Purkinje cell (primary cell): ENCODE results near the gene ZNF232. TPM values are rescaled to one million over a fixed set of nuclear protein-coding genes. Genes with fewer than 3 reads are reported as not detected.

Source experiments
- polyA plus RNA-seq: library from polyadenylated mRNA; unstranded; fragments of >200 nt; fragmentation: Nextera tagmentation; gene quantifications from 2 replicates; pipeline ENCODE4 v1.2.1, GENCODE V29; 2014

Gene ZNF232
- 1.7 TPM in 1 of 2 replicates, not detected in the other for polyA plus RNA-seq

GRCh38 chr17:5111402-5112204, at the start of gene ZNF232:
TSS of gene ZNF232 (minus strand) at chr17:5111878. CDS start at chr17:5111822, 56 bp downstream.

DNA sequence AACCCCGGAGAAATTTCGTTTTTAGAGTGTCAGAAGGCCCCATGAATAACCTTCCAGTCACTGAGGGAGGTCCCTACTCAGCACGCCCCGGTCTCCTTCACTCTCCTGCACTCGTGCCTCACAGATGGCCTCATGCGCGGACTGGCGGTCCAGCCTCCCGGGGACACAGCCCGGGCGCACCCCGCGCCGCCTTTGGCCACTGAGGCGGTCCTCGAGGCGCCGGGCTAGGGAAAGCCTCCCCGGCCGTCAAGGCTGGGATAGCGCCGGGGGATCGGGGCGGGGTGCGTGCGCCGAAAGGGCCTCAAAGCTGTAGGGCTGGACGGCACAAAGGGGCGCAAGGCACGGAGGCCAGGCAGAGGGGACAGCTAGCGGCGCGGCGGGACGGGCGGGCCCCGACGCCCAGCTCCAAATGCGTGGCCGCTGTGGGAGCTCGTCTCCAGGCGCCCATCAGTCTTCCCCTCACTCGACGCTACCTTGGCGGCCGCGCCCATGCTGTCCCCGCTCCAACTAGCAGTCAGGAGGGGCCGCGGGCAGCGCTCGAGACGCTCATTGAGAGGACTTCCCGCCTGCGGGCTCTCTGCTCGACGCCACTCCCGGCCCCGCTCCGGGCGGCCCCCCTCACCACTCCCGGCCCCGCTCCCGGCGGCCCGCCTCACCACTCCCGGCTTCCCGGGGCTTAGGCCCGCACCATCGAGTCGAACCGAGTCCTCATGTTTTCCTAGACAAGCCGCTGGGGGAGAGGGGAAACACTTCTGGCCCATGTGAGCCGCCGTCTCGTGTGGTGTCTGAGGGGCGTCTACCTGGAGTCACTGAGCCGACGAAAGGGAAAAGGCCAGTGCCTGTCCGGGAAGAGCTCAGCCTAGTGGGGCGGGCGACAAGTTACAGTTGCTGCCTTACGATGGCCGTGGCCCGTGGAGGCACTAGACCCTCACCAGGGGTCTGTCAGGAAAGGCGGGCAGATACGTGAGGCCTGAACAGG, 4.3 kb upstream of the ZNF232 start, which contains the start of gene USP6:
Gene USP6 (plus strand): TSS at position 360 of the 979 bp plus-strand sequence. CDS start 14,336 bp downstream, outside the sequence.

DNA sequence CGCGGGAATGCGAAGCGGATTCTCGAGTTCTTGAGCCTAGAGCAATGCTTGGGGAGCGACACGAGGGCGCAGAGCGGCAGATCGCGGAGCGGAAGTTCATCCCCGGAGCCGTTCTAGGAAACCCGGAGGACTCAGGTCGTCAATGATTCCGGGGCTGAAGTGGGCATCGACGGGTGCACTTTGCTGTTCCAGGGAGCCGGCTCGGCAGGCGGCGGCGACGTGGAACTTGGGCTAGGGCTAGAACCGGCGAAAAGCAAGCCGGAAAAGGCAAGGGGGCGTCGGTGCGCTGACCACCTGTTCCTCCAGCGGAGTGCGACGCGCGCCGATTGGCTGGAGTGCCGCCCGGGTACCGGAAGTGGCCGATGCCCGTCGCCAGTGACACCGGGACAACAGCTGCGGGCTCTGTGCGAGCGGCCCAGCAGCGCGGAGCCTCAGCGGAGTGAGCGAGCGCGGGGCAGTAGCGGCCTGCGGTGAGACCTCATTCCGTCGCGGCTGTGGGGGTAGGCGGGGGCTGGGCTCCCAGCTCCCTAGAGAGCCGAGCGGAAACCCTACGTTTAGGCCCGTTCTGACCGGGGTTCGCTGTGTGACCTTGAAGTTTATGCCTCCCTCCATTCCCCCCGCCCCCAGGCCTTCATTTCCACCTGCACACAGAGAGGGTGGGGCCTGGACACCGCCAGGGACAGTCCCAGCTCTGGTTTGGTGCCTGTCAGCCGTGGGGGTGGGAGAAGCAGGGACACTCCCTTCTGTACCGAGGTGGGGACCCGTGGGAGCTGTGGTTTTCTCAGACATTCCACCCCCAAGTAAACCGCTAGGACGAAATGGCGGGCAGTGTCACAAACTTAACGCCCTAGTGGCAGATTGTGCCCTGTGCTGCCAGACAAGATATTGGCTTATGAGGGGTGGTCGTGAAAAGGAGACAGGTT, 33.3 kb downstream of the ZNF232 start, which contains the start of gene ZFP3:
Gene ZFP3 (plus strand): TSS at position 362 of the 923 bp plus-strand sequence. CDS start 13,038 bp downstream, outside the sequence.

Other genes starting within 250 kb of the ZNF232 start
- gene C17orf107, start 212.3 kb downstream of the ZNF232 start, polyA plus RNA-seq: 0.75 TPM in 1 of 2 replicates, not detected in the other
- gene CHRNE, start 208.8 kb downstream of the ZNF232 start, polyA plus RNA-seq: not detected in 2 replicates
- gene GP1BA, start 179.6 kb downstream of the ZNF232 start, polyA plus RNA-seq: 0.31 and 0.38 TPM in 2 replicates
- 27.6 and 40.9 TPM in 2 replicates for gene SLC25A11, start 171.8 kb downstream of the ZNF232 start, polyA plus RNA-seq
- gene RNF167, start 171.6 kb downstream of the ZNF232 start, polyA plus RNA-seq: 37.3 and 38.4 TPM in 2 replicates
- gene PFN1, start 163.3 kb downstream of the ZNF232 start, polyA plus RNA-seq: 35.7 and 55.5 TPM in 2 replicates
- 2.1 and 2.4 TPM in 2 replicates for gene ENO3, start 160.8 kb downstream of the ZNF232 start, polyA plus RNA-seq
- gene SPAG7, start 144.1 kb downstream of the ZNF232 start, polyA plus RNA-seq: 44.8 and 73.7 TPM in 2 replicates
- gene CAMTA2, start 124.2 kb downstream of the ZNF232 start, polyA plus RNA-seq: 1.0 and 8.4 TPM in 2 replicates
- 2.1 and 2.5 TPM in 2 replicates for gene INCA1, start 114.4 kb downstream of the ZNF232 start, polyA plus RNA-seq
- gene KIF1C, start 113.9 kb downstream of the ZNF232 start, polyA plus RNA-seq: 0.38 TPM in 1 of 2 replicates, not detected in the other
- gene SLC52A1, start 76.5 kb downstream of the ZNF232 start, polyA plus RNA-seq: not detected in 2 replicates
- gene ZFP3, start 33.4 kb downstream of the ZNF232 start, polyA plus RNA-seq: 2.5 and 3.4 TPM in 2 replicates
- gene USP6, start 4.2 kb upstream of the ZNF232 start, polyA plus RNA-seq: 1.7 and 2.3 TPM in 2 replicates
- gene ZNF594, start 80.0 kb upstream of the ZNF232 start, polyA plus RNA-seq: 1.7 and 2.5 TPM in 2 replicates
- not detected in 2 replicates for gene SCIMP, start 123.0 kb upstream of the ZNF232 start, polyA plus RNA-seq
- 40.1 and 43.7 TPM in 2 replicates for gene RABEP1, start 170.4 kb upstream of the ZNF232 start, polyA plus RNA-seq